UCSD-AML1 (cell line): ENCODE measurements around the gene NOLC1.
A peak's percentile ranks its signal among the peaks of the same experiment; 100 is the strongest.
"Not testable (repeated sequence)": the region's sequence is repeated elsewhere in the genome, so short reads cannot be mapped to it uniquely, and the experiment has no call there.

ENCODE experiments used
- DNase-seq: peaks from one replicate; lab custom pipeline; 2025; ENCODE audit not compliant: unreplicated experiment; lab: John Stamatoyannopoulos, UW

The NOLC1 gene

DNA sequence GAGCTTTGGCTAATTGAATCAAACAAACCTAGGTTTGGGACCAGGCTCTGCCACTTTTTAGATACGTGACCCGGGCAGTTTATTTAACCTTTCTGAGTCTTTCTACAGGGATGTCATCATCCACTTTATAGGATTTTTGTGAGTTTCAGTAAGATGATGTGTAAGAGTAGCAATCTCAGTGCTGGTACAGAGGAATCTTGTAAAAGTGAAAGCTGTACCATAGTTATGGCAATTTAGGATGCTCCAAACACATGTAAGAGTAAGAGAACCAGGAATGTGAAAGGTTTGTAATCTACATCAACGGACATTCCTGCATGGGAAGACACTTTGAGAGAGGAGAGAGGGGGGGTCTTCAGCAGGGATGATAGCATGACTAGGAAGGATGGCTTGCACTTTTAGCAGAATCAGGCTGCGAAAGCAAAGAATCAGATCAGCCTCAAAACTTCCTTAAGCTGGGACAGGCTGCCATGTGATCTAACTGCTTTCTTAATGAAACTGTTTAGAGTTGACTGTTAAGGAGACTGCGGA lies 968 bp downstream of the NOLC1 start:
- no peak for DNase-seq

DNA sequence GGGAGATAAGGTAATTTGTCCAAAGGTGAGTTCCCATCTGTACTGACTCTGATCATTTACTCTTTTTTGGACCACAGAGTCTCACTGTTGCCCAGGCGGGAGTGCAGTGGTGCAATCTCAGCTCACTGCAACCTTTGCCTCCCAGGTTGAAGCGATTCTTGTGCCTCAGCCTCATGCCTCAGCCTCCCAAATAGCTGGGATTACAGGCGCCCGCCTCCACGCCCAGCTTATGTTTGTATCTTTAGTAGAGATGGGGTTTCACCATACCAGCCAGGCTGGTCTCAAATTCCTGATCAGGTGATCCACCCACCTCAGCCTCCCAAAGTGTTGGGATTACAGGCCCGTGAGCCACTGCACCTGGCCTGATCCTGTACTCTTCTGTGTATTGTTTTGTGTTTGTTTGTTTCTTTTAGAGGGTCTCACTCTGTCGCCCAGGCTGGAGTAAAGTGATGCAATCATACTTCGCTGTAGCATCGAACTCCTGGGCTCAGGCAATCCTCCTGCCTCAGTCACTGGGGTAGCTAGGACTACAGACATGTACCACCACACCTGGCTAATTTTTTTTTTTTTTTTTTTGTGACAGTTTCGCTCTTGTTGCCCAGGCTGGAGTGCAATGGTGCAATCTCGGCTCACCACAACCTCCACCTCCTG lies 2.4 kb downstream of the NOLC1 start:
- DNase-seq = no peak

DNA sequence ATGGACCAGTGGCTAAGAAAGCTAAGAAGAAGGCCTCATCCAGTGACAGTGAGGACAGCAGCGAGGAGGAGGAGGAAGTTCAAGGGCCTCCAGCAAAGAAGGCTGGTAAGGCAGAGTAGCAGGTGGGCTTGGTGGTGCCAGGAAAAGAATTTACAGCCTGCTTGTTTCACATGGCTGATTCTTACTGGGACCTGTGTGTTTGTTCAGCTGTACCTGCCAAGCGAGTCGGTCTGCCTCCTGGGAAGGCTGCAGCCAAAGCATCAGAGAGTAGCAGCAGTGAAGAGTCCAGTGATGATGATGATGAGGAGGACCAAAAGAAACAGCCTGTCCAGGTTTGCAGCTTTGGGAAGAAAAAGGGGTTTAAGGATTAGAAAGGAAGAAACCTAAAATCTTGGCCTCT lies 5.0 kb downstream of the NOLC1 start:
- no peak for DNase-seq

DNA sequence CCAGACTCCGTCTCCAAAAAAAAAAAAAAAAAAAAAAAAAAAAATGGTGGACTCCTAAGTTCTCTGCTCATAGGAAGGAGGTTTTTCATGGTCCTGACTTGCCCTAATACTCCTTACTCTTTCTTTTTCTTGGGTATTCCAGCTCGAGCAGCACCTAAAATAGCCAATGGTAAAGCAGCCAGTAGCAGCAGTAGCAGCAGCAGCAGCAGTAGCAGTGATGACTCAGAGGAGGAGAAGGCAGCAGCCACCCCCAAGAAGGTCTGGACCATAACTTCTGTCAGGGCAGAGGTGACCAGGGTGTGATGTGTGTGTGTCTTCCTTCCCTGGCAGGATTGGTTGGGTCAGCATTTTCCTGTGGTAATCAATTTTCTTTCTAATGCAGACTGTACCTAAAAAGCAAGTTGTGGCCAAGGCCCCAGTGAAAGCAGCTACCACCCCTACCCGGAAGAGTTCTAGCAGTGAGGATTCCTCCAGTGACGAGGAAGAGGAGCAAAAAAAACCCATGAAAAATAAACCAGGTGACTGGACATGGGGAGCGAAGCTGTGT lies 6.9 kb downstream of the NOLC1 start:
- no peak for DNase-seq

DNA sequence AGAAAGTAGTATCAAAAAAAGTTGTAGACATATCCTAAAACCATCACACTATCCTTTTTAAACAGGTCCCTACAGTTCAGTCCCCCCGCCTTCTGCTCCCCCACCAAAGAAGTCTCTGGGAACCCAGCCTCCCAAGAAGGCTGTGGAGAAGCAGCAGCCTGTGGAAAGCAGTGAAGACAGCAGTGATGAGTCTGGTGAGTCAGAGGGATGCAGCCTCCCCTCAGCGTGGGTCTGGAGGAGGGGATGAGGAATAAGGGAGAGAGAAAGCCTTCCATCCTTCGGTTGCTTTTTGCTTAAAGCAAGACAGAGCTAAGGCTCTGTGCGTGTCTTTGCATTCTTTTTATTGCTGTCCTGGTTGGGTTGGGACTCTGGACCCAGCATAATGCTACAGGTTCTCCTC lies 7.6 kb downstream of the NOLC1 start:
- no peak for DNase-seq

DNA sequence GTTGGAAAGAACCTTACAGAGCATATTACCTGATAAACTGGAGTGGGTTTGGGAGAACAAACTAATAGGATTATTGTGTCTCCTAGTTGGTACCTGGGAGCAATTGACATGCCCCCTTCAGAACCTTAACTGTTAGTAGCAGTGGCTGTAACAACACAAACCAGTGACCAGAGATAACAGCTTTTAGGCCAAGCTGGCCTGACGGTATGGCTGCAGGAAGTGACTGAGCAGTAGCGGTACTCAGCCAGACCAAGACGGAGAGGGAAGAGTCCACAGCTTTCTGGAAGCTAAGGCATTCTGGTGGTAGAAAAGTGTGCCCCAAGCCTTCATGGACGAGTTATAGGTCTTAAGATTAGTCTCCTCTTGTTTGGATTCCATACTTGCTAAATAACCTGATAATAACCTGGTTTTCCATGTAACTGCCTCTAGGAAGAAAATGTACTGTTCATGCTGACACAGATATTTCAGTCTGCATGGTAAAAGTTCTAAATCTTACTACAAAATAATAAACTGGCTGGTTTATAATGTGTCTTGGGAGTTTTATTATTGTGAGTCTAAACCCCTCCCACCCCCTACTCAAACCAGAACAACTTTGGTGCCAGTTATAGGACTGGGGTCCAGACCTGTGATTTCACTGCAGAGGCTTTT lies 11.3 kb downstream of the NOLC1 start:
- DNase-seq = peak; percentile 17

DNA sequence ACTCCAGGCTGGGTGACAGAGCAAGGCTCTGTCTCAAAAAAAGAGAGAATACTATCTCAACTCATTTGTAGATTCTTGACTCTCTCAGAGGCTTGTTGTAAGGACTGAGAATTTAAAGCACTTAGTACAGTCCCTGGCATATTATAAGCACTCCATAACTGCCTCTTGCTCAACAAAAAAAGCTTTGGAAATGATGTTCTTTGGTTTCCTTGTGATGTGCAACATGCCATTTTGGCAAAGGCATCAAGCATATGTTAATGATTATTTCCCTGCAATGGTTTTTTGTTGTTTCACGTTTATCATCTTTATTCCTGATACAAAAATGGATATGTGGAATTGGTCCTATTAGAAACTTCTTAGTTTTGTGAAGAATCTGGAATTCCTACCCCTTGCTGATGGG lies 15.7 kb downstream of the NOLC1 start:
- no peak for DNase-seq

DNA sequence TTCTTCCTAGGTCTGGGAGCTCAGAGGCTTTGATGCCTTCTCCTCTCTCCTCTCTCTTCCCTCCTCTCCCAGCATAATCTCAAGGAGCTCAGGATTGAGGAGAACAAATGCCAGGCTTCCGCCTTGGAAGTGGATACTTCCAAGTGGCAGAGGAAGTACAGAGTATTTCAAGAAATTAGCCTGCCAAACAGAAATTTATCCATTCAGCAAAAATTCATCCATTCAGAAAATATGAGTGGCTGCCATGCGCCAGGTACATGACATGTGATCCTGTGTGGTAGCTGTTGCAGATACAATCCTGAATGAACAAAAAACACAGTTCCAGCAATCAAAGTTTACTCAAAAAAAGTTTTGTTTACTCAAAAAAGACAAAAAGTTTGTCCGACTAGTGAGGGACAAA lies 18.4 kb downstream of the NOLC1 start:
- DNase-seq = no peak

DNA sequence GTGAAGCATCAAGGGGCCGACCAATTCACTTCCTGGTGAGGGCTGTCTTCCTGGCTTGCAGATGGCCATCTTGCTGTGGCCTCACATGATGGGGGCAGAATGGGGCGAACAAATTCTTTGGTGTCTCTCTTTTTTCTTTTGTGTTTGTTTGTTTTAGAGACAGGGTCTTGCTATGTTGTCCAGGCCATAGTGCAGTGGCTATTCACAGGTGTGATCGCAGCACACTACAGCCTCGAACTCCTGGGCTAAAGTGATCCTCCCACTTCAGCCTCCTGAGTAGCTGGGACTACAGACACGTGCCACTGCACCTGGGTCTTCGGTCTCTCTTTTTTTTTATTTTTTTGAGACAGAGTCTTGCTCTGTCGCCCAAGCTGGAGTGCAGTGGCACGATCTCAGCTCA lies 20.1 kb downstream of the NOLC1 start:
- no peak for DNase-seq

DNA sequence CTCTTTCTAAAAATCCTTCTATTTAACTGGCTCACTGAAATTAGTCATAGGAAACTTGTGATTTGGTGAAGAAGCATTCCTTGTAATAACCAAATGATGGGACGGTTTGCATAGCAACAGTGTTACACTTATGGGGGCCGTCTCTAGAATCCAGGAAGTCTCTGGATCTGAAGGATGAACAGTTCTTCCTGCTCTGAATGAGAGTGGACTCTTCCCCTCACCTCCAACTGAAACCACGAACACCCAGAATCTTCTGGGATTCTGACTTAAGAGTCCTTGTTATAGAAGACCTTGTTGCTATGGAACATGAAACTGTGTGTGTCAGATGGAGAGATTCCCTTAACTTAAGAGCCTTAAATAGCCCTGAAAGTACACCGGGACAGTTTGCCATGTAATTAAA lies 23.2 kb downstream of the NOLC1 start:
- no peak for DNase-seq

DNA sequence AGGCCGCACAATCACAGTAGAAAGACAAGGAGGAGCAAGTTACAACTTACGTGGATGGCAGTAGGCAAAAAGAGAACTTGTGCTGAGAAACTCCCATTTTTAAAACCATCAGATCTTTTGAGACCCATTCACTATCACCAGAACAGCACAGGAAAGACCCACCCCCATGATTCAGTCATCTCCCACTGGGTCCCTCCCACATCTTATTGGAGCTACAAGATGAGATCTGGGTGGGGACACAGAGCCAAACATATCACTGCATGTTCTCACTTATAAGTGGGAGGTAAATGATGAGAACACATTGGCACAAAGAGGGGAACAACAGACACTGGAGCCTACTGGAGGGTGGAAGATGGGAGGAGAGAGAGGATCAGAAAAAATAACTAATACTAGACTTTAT lies 32.4 kb downstream of the NOLC1 start:
- DNase-seq = no peak

DNA sequence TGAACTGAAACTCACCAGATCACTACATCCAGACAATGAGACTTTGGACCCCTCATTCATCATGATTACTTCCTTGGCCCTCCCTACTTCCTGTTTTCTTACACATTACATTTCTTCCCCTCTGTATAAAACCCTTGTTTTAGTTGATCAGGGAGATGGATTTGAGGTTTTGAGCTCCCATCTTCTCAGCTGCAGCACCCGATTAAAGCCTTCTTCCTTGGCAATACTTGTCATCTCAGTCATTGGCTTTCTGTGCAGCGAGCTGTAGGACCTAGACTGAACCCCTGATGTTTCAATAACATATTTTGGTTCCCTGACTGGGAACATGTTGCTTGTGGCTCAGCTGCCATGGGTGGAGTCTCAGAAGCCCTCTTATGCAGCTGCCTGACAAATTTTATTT lies 33.1 kb downstream of the NOLC1 start:
- DNase-seq = no peak

DNA sequence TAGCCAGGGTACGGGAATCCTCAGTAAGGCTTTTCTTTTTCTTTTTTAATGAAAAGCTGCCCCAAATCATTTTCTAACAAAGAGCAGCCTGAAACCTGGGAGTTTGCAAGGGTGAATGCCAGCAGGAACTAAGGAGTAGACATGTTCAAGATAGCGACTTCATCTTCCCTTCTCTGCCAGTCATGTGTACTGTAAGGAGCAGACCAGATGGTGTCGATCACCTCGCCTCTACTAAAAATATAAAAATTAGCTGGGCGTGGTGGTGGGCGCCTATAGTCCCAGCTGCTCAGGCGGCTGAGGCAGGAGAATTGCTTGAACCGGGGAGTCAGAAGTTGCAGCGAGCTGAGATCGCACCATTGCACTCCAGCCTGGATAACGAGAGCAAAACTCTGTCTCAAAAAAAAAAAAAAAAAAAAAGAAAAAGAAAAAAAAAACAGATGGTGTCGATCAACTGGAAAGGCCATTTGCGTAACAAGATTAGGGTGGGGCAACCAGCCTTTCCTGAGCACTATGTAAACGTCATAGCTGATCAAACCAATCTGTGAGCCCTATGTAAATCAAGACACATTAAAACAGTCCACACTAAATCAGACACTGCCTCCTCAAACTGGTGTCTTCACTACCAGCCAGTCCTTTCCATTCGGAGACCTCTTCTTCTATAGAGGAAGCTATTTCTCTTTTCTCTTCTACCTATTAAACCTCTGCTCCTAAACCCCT lies 33.8 kb downstream of the NOLC1 start:
- no peak for DNase-seq

DNA sequence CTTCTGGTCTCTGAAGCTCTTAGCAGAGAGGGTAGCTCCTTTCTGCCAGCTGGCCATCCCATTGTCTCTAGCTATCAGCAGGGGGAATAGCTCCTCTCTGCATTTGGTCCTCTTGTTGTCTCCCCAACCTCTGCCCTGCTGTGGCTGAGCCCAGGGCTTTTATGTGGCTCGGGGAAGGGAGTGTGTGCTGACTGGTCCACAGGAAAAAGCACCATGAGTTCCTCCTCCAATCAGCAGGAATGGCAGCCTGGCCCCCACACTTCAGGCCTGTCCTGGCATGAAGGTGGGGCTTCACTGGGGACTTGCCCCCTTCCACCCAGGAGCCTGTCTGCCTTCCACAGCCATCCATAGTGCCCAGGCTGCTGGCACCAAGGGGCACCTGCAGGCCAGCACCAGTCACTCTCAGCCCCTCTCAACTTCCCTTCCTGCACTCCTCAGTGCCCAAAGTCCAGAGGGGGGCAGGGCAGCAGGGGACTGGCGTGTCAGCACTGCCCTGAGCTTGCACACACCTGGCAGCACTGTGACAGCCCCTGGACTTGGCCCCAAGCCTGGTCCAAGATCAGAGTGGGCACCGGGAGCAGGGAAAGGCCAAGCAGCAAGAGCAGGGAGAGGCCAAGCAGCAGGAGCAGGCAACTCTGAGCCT lies 36.2 kb downstream of the NOLC1 start:
- no peak for DNase-seq

DNA sequence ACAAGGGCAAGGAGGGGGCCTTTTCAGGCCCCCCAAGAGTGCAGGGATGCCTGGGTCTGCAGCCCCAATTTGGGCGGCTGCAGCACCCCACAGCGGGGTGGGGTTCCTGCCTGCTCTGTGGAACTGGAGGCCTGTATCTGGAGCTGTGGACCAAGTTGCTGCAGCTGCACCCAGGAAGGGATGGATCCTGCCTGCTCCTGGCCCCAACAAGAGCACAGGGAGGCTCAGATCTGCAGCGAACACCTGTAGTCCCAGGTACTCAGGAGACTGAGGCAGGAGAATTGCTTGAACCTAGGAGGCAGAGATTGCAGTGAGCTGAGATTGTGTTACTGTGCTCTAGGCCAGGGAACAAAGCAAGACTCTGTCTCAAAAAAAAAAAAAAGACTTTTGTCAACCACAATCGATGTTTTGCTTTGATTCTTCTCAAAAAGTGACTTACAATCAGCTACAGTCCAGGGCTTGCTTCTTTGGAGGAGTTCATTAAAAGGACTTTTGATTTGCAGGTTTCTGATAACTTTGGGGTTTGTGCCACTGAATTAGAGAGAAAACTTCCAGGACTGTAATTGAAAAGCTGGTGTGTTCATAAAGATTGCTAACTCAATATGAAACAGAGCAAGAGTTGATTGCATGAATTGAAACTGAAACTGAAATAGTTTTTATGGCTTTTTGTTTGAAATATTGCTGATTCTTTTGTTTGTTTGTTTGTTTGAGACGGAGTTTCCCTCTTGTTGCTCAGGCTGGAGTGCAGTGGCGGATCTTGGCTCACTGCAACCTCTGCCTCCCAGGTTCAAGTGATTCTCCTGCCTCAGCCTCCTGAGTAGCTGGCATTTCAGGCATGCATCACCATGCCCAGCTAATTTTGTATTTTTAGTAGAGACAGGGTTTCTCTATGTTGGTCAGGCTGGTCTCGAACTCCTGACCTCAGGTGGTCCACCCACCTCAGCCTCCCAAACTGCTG lies 37.0 kb downstream of the NOLC1 start:
- DNase-seq = not testable (repeated sequence)

DNA sequence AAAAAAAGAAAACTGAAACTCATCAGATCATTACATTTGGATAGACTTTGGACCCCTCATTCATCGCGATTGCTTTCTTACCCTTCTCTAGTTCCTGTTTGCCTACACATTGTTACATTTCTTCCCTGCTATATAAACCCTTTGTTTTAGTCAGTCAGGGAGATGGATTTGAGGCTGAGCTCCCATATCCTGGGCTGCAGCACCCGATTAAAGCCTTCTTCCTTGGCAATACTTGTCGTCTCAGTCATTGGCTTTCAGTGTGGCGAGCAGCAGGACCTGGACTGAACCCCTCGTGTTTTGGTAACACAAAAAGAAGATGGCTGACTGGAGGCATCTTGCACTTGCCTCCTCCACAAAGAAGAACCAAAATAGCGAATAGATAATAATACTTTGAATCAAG lies 39.8 kb downstream of the NOLC1 start:
- DNase-seq = no peak

DNA sequence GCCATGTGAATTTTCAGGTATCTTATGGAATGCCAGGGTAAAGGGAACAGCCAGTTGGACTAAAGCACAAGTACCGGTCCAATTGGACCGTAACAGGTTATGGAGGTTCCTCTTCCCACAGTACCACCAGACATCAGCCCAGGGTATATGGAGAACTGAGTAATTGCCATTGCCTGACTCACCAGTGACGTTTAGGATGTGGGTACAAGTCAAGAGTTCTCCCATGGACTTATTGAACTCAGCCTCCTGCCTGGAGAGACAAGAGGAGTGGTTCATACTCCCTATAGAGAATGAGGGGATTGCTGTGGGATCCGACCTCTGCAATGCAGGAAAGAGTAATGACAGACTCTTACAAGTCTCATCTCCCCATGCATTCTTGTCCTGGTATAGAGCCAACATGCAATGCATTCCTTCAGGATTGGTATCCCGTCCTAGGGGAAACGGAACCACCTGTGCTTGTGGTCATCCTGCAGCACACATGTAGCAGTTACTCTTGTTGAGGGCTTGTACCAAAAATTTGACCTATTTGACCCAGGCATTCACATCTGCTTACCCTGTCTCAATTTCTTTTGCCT lies 43.2 kb downstream of the NOLC1 start:
- no peak for DNase-seq

DNA sequence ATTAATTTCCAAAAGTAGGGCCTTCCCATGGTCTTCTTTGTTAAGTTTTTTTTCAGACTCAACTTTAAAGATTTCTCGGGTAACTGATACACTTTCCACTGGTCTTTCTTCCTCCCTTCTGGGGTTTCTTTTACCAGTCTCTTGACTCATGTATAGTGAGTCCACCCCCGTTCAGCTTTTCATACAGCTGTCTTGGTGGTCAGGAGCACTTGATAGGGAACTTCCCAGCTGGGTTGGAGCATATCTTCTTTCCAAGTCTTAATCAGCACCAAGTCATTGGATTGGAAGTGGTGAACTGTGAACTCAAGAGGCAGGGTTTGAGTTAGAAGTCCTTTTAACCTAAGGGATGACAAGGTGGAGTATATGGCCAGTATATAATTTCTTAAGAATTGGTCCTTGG lies 44.7 kb downstream of the NOLC1 start:
- DNase-seq = no peak

DNA sequence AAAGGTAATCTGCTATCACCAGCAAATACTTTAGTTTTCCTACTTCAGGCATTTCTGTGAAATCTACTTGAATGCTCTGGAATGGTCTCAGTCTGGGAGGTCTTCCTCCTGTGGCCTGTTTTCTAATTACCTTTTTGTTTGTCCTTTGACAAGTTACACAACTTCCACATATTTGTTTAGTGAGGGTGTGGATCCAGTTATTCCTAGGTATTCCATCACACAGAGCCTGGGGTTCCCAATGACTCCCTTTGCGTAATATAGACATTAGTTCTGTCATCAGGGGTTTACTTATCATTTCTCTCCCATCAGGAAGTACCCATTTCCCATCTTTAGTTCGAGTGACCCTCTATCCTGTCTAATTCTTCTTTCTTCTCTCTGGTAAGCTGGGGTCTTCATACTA lies 45.8 kb downstream of the NOLC1 start:
- DNase-seq = no peak
